ENCODE measurements around the gene SRBD1.

The SRBD1 gene

GRCh38 chr2:45570671-45571334 is 40.3 kb downstream of the SRBD1 start:
- Histone ChIP-seq H3K4me3 (replicated peaks; ENCODE audit: low read depth, low read length) (no peak overlapping the region), H3K27me3 (replicated peaks; ENCODE audit: control insufficient read depth, insufficient read depth, low read length) (no peaks in the 10 kb centered on the region), H3K36me3 (ENCODE audit: control insufficient read depth, insufficient read depth, low read length) (no peaks in the 10 kb centered on the region; the same call in none of the 2 replicates)
- DNase-seq (ENCODE audit: extremely low read depth, insufficient read length) = no peak
- TF ChIP-seq CTCF (IDR thresholded peaks at IDR 0.05; ENCODE audit: insufficient read depth, low read length, poor library complexity, severe bottlenecking) = no peak

- no peak for DNase-seq (ENCODE audit: extremely low read depth, insufficient read length)
- no peak for TF ChIP-seq CTCF (IDR thresholded peaks at IDR 0.05; ENCODE audit: insufficient read depth, low read length, poor library complexity, severe bottlenecking)
- Histone ChIP-seq H3K27me3 (replicated peaks; ENCODE audit: control insufficient read depth, insufficient read depth, low read length) (no peaks in the 10 kb centered on the region), H3K36me3 (ENCODE audit: control insufficient read depth, insufficient read depth, low read length) (no peaks in the 10 kb centered on the region; the same call in none of the 2 replicates), H3K4me3 (replicated peaks; ENCODE audit: low read depth, low read length) (no peak overlapping the region)
Measured at GRCh38 chr2:45568935-45569334, 42.1 kb downstream of the SRBD1 start.

- Histone ChIP-seq H3K36me3 (ENCODE audit: control insufficient read depth, insufficient read depth, low read length) (no peaks in the 10 kb centered on the region; the same call in none of the 2 replicates), H3K4me3 (replicated peaks; ENCODE audit: low read depth, low read length) (no peak overlapping the region; the same call in 1 of the 2 replicates), H3K27me3 (replicated peaks; ENCODE audit: control insufficient read depth, insufficient read depth, low read length) (no peaks in the 10 kb centered on the region)
- TF ChIP-seq CTCF (IDR thresholded peaks at IDR 0.05; ENCODE audit: insufficient read depth, low read length, poor library complexity, severe bottlenecking) = no peak
- peak; percentile 68 for DNase-seq (ENCODE audit: extremely low read depth, insufficient read length)
Measured at GRCh38 chr2:45567974-45568789, 42.9 kb downstream of the SRBD1 start.

- H3K27me3 ChIP-seq (replicated peaks; ENCODE audit: control insufficient read depth, insufficient read depth, low read length) = no peaks in the 10 kb centered on the region
- no peaks in the 10 kb centered on the region; the same call in none of the 2 replicates for H3K36me3 ChIP-seq (ENCODE audit: control insufficient read depth, insufficient read depth, low read length)
- DNase-seq (ENCODE audit: extremely low read depth, insufficient read length) = peak; percentile 3
- H3K4me3 ChIP-seq (replicated peaks; ENCODE audit: low read depth, low read length) = no peak overlapping the region
- TF ChIP-seq CTCF (IDR thresholded peaks at IDR 0.05; ENCODE audit: insufficient read depth, low read length, poor library complexity, severe bottlenecking) = no peak
Measured at GRCh38 chr2:45567288-45567963, 43.6 kb downstream of the SRBD1 start.

GRCh38 chr2:45559436-45559835 is 51.6 kb downstream of the SRBD1 start:
- TF ChIP-seq CTCF (IDR thresholded peaks at IDR 0.05; ENCODE audit: insufficient read depth, low read length, poor library complexity, severe bottlenecking) = no peak
- Histone ChIP-seq H3K4me3 (replicated peaks; ENCODE audit: low read depth, low read length) (no peak overlapping the region), H3K36me3 (ENCODE audit: control insufficient read depth, insufficient read depth, low read length) (no peaks in the 10 kb centered on the region), H3K27me3 (replicated peaks; ENCODE audit: control insufficient read depth, insufficient read depth, low read length) (no peaks in the 10 kb centered on the region)
- DNase-seq (ENCODE audit: extremely low read depth, insufficient read length) = no peak
